Measurements from ENCODE around the gene BTG2.

The BTG2 gene

DNA sequence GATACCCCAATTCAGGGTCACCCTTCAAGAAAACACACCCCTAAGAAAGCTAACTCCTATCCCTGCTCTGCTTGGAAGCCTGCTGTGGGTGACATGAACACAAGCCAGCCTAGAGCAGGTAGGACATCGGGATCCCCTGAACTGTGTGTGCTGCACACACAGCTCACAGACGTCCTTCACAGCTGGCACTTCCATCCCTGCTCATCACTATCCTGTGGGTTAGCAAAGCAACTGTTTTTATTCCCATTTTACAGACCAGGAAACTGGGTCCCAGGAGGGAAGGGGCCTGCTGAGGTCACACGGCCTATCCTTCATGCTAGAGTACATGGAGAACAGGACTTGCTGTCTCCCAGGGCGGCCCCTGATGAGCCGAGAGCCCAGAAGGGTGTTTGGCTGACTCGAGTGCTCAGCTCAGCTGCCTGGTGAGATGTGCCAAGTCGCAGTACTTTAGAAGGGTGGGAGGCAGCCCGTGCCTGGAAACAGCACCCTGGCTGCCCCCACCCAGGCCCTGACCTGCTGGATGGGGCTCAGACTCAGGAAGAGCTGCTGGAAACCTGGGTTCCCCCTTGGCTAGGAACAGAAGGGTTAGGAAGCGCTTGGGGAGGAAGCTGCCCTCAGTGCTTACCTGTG lies 28.3 kb upstream of the BTG2 start:
- DNase-seq = no peak

DNA sequence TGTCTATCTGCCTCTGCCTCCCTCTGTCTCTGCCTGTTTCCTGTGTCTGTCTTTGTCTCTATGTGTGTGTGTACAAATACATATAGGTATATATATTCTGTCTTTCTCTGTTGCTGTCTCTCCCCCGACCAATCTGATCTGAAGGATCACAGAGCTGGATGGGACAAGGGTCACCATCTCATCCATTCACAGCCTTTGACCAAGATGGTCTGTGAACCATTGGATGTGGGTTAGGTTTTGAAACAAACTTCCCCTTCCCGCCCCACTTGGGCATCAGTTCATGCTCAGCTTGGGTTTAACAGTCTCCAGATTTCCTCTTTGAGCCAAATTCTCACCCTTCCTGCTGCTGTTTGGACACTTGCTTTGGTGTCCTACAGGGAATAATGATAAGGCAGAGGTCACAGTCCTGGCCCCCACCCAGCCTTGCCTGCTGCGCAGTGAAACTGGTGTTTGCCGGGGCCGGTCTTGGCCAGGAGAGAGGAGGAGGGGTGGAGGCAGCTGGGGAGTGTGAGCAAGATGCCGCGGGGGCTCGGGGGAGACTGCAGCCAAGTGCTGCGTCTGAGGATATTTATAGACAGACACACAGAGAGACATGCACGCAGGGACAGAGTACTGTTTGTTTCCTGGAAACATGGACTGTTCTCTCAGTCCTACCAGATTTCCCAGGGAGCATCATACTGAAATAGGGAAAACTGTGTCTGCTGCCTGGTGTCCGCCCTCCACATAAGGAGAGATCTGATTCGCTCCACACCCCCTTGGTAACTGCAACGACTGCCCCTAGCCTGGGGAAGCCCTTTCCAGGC lies 27.0 kb upstream of the BTG2 start:
- DNase-seq = peak; percentile 56 to 60 (median 58)

GRCh38 chr1:203278885-203279406 lies 26.4 kb upstream of the BTG2 start:
- no peak for DNase-seq

DNA sequence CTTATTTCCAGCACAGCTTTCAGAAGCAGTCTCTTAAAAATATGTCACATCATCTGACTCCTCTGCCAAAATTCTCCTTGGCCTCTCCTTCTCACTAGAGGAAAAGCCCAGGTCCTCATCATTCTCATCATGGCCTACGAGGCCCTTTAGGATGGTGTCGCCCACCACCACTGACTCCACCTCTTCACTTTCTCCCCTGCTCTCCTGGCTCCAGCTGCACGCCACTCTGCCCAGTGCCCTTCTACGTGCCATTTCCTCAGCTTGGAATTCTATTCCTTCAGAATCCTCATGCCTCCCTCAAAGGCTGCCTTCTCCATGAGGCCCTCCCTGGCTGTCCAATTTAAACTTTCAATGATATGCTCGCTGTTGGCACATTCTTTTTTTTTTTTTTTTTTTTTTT lies 25.3 kb upstream of the BTG2 start:
- no peak for DNase-seq

DNA sequence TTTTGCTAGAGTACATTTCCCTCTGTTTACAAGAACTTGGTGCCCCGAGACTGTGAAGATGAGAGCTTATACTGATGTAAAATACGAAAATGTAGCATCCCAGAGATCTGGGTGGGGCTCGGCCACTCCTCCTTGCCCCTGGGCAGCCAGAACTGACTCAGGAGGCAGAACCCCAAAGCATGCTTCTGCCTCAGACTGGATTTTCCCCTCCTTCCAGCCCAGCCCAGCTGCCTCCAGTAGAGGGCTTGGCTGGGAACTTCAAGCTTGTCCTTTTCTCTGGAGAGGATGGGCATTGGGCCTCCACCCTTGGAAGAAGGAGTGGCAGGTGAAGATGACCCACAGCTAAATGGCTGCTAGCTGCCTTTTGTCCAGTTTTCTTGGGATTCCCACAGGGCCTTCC lies 24.3 kb upstream of the BTG2 start:
- DNase-seq = peak; percentile 69 to 76 (median 73)

- DNase-seq = no peak
These were observed 23.3 kb upstream of the BTG2 start for GRCh38 chr1:203281851-203282661.

DNA sequence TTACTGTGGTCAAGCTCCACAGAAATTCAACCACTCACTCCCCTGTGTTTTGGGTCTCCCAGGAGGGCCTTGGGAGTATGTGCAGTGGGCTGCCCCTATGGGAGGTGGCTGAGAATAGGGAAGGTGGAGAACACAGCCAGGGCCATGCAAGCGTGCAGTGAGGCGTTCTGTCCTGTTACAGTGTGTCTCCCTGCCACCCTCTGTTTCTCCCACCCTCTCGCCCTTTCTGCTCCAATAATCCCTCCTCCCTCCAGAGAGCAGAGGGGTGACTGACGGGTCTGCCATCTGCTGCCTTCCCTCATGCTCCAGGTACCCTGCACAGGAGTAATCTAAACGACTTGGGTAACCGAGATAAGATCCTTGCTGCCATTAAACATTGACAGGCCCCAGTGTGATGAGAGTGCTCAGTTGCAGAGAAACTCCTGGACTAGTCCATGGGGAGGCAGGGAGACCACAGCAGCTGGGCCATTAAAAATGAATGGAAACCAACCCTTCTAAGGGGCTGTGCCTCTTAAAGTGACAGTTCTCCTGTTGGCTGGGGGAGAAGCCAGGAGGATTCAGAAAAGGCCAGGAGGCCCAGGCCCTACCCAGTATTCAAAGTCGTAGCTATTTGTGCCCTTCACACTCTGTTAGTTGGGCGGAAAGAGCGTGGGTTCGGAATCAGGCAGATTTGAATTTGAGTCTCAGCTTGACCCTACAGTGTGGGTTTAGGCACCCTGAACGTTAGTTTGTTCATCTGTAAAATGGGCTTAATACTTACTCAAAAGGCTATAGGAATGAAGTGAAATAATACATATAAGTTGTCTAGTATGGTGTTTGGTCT lies 22.4 kb upstream of the BTG2 start:
- no peak for DNase-seq

- no peak for DNase-seq
These were observed 21.7 kb upstream of the BTG2 start for GRCh38 chr1:203283597-203283996.

GRCh38 chr1:203284411-203285123 lies 20.8 kb upstream of the BTG2 start:
- peak; percentile 55 to 66 (median 64) for DNase-seq

- peak; percentile 74 to 82 (median 80) for DNase-seq
These were observed 18.9 kb upstream of the BTG2 start for GRCh38 chr1:203286161-203286984.

- DNase-seq = peak; percentile 93 to 97 (median 93)
These were observed 18.0 kb upstream of the BTG2 start for GRCh38 chr1:203287109-203287893.

- peak in 2 of 3 donors; percentile 25 to 58 for DNase-seq
These were observed 17.4 kb upstream of the BTG2 start for GRCh38 chr1:203287898-203288297.

GRCh38 chr1:203288400-203288799 lies 16.9 kb upstream of the BTG2 start:
- DNase-seq = no peak

DNA sequence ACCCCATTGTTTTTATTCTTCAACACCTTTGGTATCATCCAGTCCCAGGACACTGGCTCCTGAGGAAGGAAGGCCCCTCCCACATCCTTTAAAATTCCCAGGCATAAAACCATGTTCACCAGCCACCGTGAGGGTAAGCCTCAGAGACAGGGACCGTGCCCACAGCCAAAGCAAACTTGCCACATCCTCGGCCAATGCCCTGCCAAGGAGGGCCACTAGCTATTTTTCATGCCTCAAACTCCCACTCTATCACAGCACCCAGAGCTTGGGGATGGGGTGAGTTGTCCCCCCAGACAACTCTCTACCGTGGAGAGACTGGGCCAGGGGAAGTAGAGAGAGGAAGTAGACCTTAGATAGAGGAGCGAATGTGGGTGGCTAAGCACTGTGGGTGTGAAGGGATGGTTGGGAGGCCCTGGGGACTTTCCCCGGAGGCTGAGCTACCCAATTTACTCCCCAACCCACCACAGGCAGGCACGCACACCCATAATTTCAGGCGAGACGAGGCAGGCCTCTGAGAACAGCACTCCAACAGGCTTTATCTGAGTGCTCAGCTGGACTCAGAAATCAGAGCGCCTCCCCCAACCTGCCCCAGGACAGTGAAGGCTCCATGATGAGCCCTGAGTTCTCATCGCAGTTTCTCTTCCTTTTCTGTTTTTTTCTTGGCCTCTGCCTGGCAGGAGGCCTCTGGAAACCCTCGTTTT lies 15.9 kb upstream of the BTG2 start:
- DNase-seq = peak; percentile 95 to 98 (median 95)

DNA sequence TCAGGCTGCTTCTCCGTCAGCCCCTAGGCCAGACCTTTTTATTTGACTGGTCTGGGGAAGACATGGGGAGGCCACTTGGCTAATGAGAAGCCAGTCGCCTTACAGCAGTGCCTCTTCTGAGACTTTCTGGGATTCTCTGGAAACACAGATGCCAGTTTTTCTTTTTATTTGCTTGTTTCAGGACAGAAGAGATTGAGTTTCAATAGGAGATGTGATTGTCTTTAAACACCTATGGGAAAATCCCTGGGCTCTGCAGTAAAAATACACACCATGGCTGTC lies 15.4 kb upstream of the BTG2 start:
- no peak for DNase-seq

GRCh38 chr1:203290261-203291089 lies 14.8 kb upstream of the BTG2 start:
- DNase-seq = peak; percentile 96 to 97 (median 97)

GRCh38 chr1:203291201-203292096 lies 13.9 kb upstream of the BTG2 start:
- peak; percentile 68 to 72 (median 68) for DNase-seq
